Activated B cell treated with CpG ODN at 0.5 μM for 24 hours (primary cell): ENCODE data around the gene TTC19. TPM values are rescaled to one million over a fixed set of nuclear protein-coding genes. Genes with fewer than 3 reads are reported as not detected.

ENCODE experiments used
- ATAC-seq: fragments of 200-7000 bp; cut with Tn5 transposase; one replicate; pipeline ENCODE4 v1.10.0; 2021; ENCODE audit warnings: low read depth, mild to moderate bottlenecking, moderate library complexity
- CTCF ChIA-PET: fragments of 350-600 bp; sonication (Branson Sonifier 250); formaldehyde crosslinking; loops from one replicate; lab custom pipeline; 2021; ENCODE audit warnings: antibody characterized with exemption; lab: Charles Lee
- POLR2A ChIA-PET: fragments of 350-600 bp; sonication (Branson Sonifier 250); formaldehyde crosslinking; loops from one replicate; lab custom pipeline; 2021; ENCODE audit warnings: antibody characterized with exemption; lab: Charles Lee
- DNase-seq: peaks from one replicate; pipeline ENCODE4 v3.0.0; 2022
- H3K27ac Mint-ChIP-seq: one replicate; pipeline ENCODE4 v1.8.0; 2020; ENCODE audit warnings: mixed read lengths
- H3K27me3 Mint-ChIP-seq: one replicate; pipeline ENCODE4 v1.8.0; 2021; ENCODE audit warnings: mixed read lengths
- H3K36me3 Mint-ChIP-seq: one replicate; pipeline ENCODE4 v1.8.0; 2021; ENCODE audit warnings: low read depth, mixed read lengths
- H3K4me1 Mint-ChIP-seq: one replicate; pipeline ENCODE4 v1.8.0; 2021; ENCODE audit warnings: mixed read lengths
- H3K4me3 Mint-ChIP-seq: one replicate; pipeline ENCODE4 v1.8.0; 2020; ENCODE audit warnings: mild to moderate bottlenecking, mixed read lengths
- H3K9me3 Mint-ChIP-seq: one replicate; pipeline ENCODE4 v1.8.0; 2020; ENCODE audit warnings: mixed read lengths
- intact Hi-C: fragments of 100-400 bp; cut with micrococcal nuclease; formaldehyde crosslinking; loops from one replicate; pipeline ENCODE4 v1.15.1; 2024
- total RNA-seq: library from RNA; stranded (reverse); gene quantifications from 2 replicates; pipeline ENCODE4 v1.2.3, GENCODE V29; 2022
- TF ChIP-seq, protein P1 (sequence below): fragments of 200-600 bp; IDR thresholded peaks from one replicate; pipeline ENCODE4 v1.8.0; 2022; ENCODE audit warnings: antibody characterized with exemption, mild to moderate bottlenecking

Gene TTC19
- total RNA-seq, 1 donor from 2014 or later, result 34.2 TPM

DNA sequence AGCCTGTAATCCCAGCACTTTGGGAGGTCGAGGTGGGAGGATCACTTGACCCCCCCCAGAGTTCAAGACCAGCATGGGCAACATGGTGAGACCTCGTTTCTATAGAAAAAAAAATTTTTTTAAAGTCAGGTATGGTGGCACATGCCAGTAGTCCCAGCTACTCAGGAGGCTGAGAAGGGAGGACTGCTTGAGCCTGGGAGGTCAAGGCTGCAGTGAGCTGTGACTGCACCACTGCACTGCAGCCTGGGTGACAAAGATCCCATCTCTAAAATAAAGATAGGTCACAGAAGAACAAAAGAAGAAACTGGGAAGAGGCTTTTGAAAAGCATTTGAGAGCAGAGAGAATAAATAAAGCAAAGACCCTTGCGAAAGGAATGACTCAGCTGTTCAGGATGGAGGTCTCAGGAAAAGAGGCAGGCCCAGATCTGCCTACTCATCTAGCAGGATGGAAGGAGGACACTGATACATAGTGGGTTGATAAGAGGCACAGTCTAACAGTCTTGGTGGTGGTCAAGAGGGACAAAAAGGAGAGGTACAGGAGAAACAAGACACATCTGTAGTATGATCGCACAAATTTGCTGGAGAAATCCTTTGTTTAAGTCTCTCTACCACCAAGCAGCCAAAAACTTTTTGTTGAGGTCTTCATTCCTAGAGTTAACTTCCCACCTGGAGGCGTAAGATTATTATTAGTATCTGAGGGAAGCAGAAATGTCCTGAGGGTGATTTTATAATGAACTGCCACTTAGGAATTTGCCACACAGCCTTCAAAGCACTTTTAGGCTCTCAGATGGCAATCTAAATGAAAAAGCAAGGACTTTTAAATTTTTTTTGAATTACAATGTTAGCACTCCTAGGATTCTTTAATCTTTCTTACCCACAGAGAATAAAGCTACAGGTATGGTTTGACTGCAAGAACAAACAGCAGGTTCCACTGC, 17.7 kb upstream of the TTC19 start:
- Mint-ChIP-seq H3K4me1 (peaks cover 11% of the 10 kb centered on the region), H3K9me3 (no peaks in the 10 kb centered on the region), H3K27ac (no peak overlapping the region), H3K36me3 (peaks cover 73% of the 10 kb centered on the region), H3K27me3 (no peaks in the 10 kb centered on the region), H3K4me3 (no peak overlapping the region)
- no peak for ATAC-seq
- ChIA-PET POLR2A (no interaction called here), CTCF (no interaction called here)
- intact Hi-C loops, result no loop called here
- TF ChIP-seq, protein P1, sequence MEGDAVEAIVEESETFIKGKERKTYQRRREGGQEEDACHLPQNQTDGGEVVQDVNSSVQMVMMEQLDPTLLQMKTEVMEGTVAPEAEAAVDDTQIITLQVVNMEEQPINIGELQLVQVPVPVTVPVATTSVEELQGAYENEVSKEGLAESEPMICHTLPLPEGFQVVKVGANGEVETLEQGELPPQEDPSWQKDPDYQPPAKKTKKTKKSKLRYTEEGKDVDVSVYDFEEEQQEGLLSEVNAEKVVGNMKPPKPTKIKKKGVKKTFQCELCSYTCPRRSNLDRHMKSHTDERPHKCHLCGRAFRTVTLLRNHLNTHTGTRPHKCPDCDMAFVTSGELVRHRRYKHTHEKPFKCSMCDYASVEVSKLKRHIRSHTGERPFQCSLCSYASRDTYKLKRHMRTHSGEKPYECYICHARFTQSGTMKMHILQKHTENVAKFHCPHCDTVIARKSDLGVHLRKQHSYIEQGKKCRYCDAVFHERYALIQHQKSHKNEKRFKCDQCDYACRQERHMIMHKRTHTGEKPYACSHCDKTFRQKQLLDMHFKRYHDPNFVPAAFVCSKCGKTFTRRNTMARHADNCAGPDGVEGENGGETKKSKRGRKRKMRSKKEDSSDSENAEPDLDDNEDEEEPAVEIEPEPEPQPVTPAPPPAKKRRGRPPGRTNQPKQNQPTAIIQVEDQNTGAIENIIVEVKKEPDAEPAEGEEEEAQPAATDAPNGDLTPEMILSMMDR, result no peak
- no peak for DNase-seq

GRCh38 chr17:15996322-15996721, 3.3 kb upstream of the TTC19 start:
- Mint-ChIP-seq H3K27ac (no peak overlapping the region), H3K27me3 (no peaks in the 10 kb centered on the region), H3K4me1 (peaks cover 23% of the 10 kb centered on the region), H3K4me3 (no peak overlapping the region), H3K36me3 (peaks cover 40% of the 10 kb centered on the region), H3K9me3 (no peaks in the 10 kb centered on the region)
- ATAC-seq, result no peak
- intact Hi-C loops, result no loop called here
- ChIA-PET POLR2A (no interaction called here), CTCF (no interaction called here)
- TF ChIP-seq, protein P1, result no peak
- no peak for DNase-seq

DNA sequence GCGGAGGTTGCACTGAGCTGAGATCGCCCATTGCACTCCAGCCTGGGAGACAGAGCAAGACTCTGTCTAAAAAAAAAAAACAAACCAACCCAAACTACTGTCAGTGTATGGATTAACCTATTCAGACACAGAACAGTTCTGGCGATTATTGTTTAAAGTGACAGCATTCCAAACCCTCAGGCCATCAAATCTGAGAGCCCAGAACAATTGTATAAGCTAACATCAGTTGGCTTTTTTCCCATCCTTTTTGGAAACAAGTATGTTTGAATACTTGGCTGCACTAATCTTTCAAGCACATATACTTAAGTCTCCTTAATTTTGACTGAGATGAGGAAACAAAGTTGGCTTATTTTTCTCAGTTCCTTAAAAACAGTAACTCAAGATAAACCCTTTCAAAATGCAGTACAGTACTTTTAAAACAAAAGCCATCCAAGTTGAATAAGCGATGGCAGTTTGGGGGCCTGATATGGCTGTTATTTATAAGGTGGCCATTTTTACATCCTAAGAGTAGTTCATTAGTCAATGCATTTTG, 1.5 kb upstream of the TTC19 start:
- Mint-ChIP-seq H3K36me3 (peaks cover 54% of the 10 kb centered on the region), H3K4me1 (peaks cover 28% of the 10 kb centered on the region), H3K9me3 (no peaks in the 10 kb centered on the region), H3K27me3 (no peaks in the 10 kb centered on the region), H3K4me3 (peak overlapping the region; percentile 97), H3K27ac (peak overlapping the region; percentile 96)
- DNase-seq, result no peak
- TF ChIP-seq, protein P1, result no peak
- ChIA-PET CTCF (interaction anchor here (3.3 kb wide), 2 partner anchors 53 to 169 kb away, joined by 14 to 25 read pairs; partner anchors contain the start of gene ADORA2B), POLR2A (no interaction called here)
- no peak for ATAC-seq
- intact Hi-C loops, result loop anchor here (1.0 to 2.0 kb wide), 4 partner anchors 53 to 1695 kb away; partner anchors contain the start of genes ADORA2B and ZNF286A

GRCh38 chr17:15999974-16000827, 577 bp downstream of the TTC19 start:
- DNase-seq (no peak), ATAC-seq (peak; percentile 18)
- H3K4me1 Mint-ChIP-seq, result peaks cover 28% of the 10 kb centered on the region
- CTCF ChIA-PET, result interaction anchor here (1.6 to 3.3 kb wide), 3 partner anchors 55 to 742 kb away, joined by 3 to 25 read pairs (median 14); partner anchors contain the start of gene ADORA2B
- H3K9me3 Mint-ChIP-seq, result no peaks in the 10 kb centered on the region
- peaks cover 59% of the 10 kb centered on the region for H3K36me3 Mint-ChIP-seq
- TF ChIP-seq, protein P1, result no peak
- peak overlapping the region; percentile 89 for H3K27ac Mint-ChIP-seq
- intact Hi-C loops, result loop anchor here (2.0 kb wide), 2 partner anchors 301 to 1697 kb away; partner anchors contain the start of gene ZNF286A
- POLR2A ChIA-PET, result interaction anchor here (0.7 to 1.7 kb wide), 4 partner anchors 29 to 497 kb away, joined by 3 to 6 read pairs (median 3); partner anchors contain the start of genes ADORA2B and UBB
- H3K27me3 Mint-ChIP-seq, result no peaks in the 10 kb centered on the region
- peak overlapping the region; percentile 85 for H3K4me3 Mint-ChIP-seq
